ENCODE measurements around the gene EXT2. TPM values are rescaled to one million over a fixed set of nuclear protein-coding genes. Genes with fewer than 3 reads are reported as not detected.

The EXT2 gene
- total RNA-seq, 1 experiment from 2014 or later = 39.1 TPM

DNA sequence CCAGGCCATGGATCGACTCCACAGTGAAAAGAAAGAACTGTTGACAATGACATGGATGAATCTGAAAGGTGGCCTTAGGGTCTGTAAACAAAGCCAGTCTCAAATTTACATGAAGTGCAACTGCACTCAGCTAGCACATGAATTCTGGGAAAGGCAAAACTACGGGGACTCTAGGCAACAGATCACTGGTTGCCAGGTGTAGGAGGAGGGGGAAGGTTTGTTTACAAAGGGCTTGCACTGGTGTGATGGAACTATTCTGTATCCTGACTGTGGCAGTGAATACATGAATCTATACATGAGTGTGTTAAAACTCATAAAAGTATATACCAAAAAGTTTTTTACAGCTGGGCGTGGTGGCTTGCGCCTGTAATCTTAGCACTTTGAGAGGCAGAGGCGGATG, 187.1 kb downstream of the EXT2 start:
- no peaks in the 10 kb centered on the region for H3K9me3 Mint-ChIP-seq
- H3K4me1 Mint-ChIP-seq = peaks cover 5% of the 10 kb centered on the region; the same call in 1 of the 2 replicates
- ChIA-PET CTCF (interaction anchor here (0.7 kb wide), 2 partner anchors 177 to 992 kb away, joined by 3 to 5 read pairs; no protein-coding TSS in a partner anchor), POLR2A (no interaction called here)
- TF ChIP-seq NFYB (CRISPR knock-in tag; conservative IDR thresholded peaks at IDR 0.05; ENCODE audit: low read depth) = no peak
- no peak for TF ChIP-seq CBFB (CRISPR knock-in tag; IDR thresholded peaks at IDR 0.05; ENCODE audit: low read depth)
- TF ChIP-seq, protein P1, sequence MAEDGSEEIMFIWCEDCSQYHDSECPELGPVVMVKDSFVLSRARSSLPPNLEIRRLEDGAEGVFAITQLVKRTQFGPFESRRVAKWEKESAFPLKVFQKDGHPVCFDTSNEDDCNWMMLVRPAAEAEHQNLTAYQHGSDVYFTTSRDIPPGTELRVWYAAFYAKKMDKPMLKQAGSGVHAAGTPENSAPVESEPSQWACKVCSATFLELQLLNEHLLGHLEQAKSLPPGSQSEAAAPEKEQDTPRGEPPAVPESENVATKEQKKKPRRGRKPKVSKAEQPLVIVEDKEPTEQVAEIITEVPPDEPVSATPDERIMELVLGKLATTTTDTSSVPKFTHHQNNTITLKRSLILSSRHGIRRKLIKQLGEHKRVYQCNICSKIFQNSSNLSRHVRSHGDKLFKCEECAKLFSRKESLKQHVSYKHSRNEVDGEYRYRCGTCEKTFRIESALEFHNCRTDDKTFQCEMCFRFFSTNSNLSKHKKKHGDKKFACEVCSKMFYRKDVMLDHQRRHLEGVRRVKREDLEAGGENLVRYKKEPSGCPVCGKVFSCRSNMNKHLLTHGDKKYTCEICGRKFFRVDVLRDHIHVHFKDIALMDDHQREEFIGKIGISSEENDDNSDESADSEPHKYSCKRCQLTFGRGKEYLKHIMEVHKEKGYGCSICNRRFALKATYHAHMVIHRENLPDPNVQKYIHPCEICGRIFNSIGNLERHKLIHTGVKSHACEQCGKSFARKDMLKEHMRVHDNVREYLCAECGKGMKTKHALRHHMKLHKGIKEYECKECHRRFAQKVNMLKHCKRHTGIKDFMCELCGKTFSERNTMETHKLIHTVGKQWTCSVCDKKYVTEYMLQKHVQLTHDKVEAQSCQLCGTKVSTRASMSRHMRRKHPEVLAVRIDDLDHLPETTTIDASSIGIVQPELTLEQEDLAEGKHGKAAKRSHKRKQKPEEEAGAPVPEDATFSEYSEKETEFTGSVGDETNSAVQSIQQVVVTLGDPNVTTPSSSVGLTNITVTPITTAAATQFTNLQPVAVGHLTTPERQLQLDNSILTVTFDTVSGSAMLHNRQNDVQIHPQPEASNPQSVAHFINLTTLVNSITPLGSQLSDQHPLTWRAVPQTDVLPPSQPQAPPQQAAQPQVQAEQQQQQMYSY (CRISPR knock-in tag; IDR thresholded peaks at IDR 0.05) = no peak
- TF ChIP-seq ZNF138 (CRISPR knock-in tag; conservative IDR thresholded peaks at IDR 0.05) = no peak
- TF ChIP-seq TEAD4 (CRISPR knock-in tag; IDR thresholded peaks at IDR 0.05) = no peak
- TF ChIP-seq OVOL2 (CRISPR knock-in tag; IDR thresholded peaks at IDR 0.05; ENCODE audit: borderline replicate concordance) = no peak
- TF ChIP-seq ZNF232 (CRISPR knock-in tag; IDR thresholded peaks at IDR 0.05) = no peak
- TF ChIP-seq, protein P2, sequence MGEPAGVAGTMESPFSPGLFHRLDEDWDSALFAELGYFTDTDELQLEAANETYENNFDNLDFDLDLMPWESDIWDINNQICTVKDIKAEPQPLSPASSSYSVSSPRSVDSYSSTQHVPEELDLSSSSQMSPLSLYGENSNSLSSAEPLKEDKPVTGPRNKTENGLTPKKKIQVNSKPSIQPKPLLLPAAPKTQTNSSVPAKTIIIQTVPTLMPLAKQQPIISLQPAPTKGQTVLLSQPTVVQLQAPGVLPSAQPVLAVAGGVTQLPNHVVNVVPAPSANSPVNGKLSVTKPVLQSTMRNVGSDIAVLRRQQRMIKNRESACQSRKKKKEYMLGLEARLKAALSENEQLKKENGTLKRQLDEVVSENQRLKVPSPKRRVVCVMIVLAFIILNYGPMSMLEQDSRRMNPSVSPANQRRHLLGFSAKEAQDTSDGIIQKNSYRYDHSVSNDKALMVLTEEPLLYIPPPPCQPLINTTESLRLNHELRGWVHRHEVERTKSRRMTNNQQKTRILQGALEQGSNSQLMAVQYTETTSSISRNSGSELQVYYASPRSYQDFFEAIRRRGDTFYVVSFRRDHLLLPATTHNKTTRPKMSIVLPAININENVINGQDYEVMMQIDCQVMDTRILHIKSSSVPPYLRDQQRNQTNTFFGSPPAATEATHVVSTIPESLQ (CRISPR knock-in tag; IDR thresholded peaks at IDR 0.05) = no peak
- TF ChIP-seq GRHL2 (CRISPR knock-in tag; IDR thresholded peaks at IDR 0.05; ENCODE audit: insufficient replicate concordance, severe bottlenecking) = no peak
- TF ChIP-seq PRRX2 (CRISPR knock-in tag; IDR thresholded peaks at IDR 0.05) = no peak
- TF ChIP-seq, protein P3, sequence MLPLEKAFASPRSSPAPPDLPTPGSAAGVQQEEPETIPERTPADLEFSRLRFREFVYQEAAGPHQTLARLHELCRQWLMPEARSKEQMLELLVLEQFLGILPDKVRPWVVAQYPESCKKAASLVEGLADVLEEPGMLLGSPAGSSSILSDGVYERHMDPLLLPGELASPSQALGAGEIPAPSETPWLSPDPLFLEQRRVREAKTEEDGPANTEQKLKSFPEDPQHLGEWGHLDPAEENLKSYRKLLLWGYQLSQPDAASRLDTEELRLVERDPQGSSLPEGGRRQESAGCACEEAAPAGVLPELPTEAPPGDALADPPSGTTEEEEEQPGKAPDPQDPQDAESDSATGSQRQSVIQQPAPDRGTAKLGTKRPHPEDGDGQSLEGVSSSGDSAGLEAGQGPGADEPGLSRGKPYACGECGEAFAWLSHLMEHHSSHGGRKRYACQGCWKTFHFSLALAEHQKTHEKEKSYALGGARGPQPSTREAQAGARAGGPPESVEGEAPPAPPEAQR (CRISPR knock-in tag; IDR thresholded peaks at IDR 0.05) = no peak
- no peak for TF ChIP-seq TCF7 (CRISPR knock-in tag; IDR thresholded peaks at IDR 0.05; ENCODE audit: low read depth)
- no peak for TF ChIP-seq MXD4 (CRISPR knock-in tag; IDR thresholded peaks at IDR 0.05; ENCODE audit: borderline replicate concordance)
- TF ChIP-seq, protein P4, sequence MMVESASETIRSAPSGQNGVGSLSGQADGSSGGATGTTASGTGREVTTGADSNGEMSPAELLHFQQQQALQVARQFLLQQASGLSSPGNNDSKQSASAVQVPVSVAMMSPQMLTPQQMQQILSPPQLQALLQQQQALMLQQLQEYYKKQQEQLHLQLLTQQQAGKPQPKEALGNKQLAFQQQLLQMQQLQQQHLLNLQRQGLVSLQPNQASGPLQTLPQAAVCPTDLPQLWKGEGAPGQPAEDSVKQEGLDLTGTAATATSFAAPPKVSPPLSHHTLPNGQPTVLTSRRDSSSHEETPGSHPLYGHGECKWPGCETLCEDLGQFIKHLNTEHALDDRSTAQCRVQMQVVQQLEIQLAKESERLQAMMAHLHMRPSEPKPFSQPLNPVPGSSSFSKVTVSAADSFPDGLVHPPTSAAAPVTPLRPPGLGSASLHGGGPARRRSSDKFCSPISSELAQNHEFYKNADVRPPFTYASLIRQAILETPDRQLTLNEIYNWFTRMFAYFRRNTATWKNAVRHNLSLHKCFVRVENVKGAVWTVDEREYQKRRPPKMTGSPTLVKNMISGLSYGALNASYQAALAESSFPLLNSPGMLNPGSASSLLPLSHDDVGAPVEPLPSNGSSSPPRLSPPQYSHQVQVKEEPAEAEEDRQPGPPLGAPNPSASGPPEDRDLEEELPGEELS (CRISPR knock-in tag; IDR thresholded peaks at IDR 0.05) = no peak
- TF ChIP-seq, protein P5, sequence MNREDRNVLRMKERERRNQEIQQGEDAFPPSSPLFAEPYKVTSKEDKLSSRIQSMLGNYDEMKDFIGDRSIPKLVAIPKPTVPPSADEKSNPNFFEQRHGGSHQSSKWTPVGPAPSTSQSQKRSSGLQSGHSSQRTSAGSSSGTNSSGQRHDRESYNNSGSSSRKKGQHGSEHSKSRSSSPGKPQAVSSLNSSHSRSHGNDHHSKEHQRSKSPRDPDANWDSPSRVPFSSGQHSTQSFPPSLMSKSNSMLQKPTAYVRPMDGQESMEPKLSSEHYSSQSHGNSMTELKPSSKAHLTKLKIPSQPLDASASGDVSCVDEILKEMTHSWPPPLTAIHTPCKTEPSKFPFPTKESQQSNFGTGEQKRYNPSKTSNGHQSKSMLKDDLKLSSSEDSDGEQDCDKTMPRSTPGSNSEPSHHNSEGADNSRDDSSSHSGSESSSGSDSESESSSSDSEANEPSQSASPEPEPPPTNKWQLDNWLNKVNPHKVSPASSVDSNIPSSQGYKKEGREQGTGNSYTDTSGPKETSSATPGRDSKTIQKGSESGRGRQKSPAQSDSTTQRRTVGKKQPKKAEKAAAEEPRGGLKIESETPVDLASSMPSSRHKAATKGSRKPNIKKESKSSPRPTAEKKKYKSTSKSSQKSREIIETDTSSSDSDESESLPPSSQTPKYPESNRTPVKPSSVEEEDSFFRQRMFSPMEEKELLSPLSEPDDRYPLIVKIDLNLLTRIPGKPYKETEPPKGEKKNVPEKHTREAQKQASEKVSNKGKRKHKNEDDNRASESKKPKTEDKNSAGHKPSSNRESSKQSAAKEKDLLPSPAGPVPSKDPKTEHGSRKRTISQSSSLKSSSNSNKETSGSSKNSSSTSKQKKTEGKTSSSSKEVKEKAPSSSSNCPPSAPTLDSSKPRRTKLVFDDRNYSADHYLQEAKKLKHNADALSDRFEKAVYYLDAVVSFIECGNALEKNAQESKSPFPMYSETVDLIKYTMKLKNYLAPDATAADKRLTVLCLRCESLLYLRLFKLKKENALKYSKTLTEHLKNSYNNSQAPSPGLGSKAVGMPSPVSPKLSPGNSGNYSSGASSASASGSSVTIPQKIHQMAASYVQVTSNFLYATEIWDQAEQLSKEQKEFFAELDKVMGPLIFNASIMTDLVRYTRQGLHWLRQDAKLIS (CRISPR knock-in tag; IDR thresholded peaks at IDR 0.05; ENCODE audit: borderline replicate concordance) = no peak
- TF ChIP-seq FOXJ3 (CRISPR knock-in tag; IDR thresholded peaks at IDR 0.05; ENCODE audit: borderline replicate concordance) = no peak
- no peak for TF ChIP-seq IRF2 (CRISPR knock-in tag; IDR thresholded peaks at IDR 0.05; ENCODE audit: borderline replicate concordance, low read depth)
- TF ChIP-seq, protein P6, sequence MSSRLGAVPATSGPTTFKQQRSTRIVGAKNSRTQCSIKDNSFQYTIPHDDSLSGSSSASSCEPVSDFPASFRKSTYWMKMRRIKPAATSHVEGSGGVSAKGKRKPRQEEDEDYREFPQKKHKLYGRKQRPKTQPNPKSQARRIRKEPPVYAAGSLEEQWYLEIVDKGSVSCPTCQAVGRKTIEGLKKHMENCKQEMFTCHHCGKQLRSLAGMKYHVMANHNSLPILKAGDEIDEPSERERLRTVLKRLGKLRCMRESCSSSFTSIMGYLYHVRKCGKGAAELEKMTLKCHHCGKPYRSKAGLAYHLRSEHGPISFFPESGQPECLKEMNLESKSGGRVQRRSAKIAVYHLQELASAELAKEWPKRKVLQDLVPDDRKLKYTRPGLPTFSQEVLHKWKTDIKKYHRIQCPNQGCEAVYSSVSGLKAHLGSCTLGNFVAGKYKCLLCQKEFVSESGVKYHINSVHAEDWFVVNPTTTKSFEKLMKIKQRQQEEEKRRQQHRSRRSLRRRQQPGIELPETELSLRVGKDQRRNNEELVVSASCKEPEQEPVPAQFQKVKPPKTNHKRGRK (CRISPR knock-in tag; IDR thresholded peaks at IDR 0.05; ENCODE audit: borderline replicate concordance) = no peak
- no peaks in the 10 kb centered on the region for H3K36me3 Mint-ChIP-seq
- ATAC-seq (no peak), DNase-seq (ENCODE audit: low spot score) (no peak)
- no peak overlapping the region for H3K4me3 Mint-ChIP-seq
- H3K27ac Mint-ChIP-seq = no peak overlapping the region
- H3K27me3 Mint-ChIP-seq (ENCODE audit: low read depth) = no peaks in the 10 kb centered on the region

Data from WTC11 (cell line).